LHCN-M2 (cell line): ENCODE results near the gene FEV. TPM values are rescaled to one million over a fixed set of nuclear protein-coding genes. Genes with fewer than 3 reads are reported as not detected.

Experiments
- DNase-seq: peaks from one replicate; pipeline ENCODE4 v3.0.0-alpha.2; 2012; ENCODE audit warnings: low read depth
- polyA plus RNA-seq: library from polyadenylated mRNA; unstranded; fragments of >200 nt; gene quantifications from one replicate; pipeline ENCODE4 v1.2.1, GENCODE V29; 2012; ENCODE audit warnings: missing spikeins
- total RNA-seq: library from RNA; depleted of rRNA; stranded (reverse); fragments of >200 nt; gene quantifications from 2 replicates; pipeline ENCODE4 v1.2.3, GENCODE V29; 2014; rRNA removed

FEV gene
- total RNA-seq = not detected in 2 replicates
- polyA plus RNA-seq = not detected

- no peak for DNase-seq
Observed at GRCh38 chr2:218985021-218985324, at the start of gene FEV. FEV (minus strand) TSS chr2:218985184; CDS start chr2:218985075, 109 bp downstream.

- DNase-seq = no peak
Observed at GRCh38 chr2:219032051-219032745, 47.2 kb upstream of the FEV start.

GRCh38 chr2:219031005-219031738 lies 46.2 kb upstream of the FEV start:
- DNase-seq = no peak

DNA sequence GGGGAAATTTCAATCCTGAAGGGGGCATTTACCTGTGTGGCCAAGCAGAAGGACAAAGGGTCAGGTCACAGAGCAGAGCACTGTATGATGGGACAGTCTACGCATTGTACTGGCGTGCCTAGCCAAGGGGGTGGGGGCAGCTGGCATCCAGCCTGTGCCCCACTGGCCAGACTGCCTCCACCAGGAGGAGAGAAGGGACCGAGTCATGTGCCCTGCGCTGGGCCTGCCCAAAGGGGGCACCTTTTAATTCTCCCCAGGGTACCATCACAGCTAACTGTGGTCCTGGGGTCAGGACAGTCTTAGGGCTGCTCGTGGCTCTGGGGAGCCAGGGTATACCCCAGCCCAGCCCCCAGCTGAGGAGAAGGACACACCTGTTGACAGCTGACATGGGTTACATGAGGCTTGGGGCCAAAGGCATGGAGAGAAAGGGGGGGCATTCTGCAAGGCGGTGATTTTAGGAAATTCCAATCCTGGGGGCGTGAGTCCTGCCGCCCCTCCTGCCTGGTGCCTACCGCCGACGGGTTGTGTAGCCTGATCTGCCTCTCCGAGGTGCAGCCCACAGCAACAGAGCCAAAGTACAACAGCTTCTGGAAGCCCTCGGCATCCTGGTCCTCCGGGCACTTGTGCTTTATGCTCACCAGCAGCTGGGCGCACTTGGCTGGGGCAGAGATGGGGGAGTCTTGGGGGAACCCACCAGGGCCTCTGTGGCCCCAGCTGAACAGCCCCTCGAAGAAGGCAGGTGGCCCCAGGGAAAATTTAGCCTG lies 45.4 kb upstream of the FEV start:
- DNase-seq = no peak

GRCh38 chr2:219029829-219030165 lies 44.8 kb upstream of the FEV start:
- peak; percentile 49 for DNase-seq

- no peak for DNase-seq
Observed at GRCh38 chr2:219028996-219029828, 44.2 kb upstream of the FEV start.

- no peak for DNase-seq
Observed at GRCh38 chr2:219028141-219028540, 43.2 kb upstream of the FEV start.

DNA sequence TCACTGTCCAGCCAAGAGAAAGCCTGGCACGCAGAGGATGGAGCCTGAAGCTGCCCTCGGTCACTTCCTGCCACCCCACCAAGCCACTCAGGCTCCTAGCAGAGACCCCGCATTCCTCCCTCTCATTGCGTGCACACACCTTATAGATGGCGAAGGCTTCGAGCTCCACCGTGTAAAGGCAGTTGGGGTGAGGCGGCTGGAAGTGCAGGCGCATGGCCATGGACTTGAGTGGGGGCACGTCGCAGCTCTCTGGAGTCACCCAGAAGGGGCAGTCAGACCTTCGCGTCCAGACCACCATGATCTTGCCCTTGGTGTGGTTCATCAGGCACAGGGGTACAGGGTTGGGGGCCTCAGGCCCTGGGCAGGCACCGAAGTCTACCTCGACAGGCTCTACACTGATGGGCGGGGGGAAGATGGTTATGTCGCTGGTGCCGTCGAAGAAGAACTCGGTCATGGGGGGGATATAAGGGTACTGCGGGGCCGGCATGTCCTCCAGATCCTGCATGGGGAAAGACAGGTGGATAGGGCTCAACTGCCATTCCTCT lies 42.6 kb upstream of the FEV start:
- no peak for DNase-seq

- DNase-seq = no peak
Observed at GRCh38 chr2:219026946-219027345, 42.0 kb upstream of the FEV start.

- DNase-seq = no peak
Observed at GRCh38 chr2:219025637-219026585, 40.9 kb upstream of the FEV start.

GRCh38 chr2:219024059-219024458 lies 39.1 kb upstream of the FEV start:
- no peak for DNase-seq

DNA sequence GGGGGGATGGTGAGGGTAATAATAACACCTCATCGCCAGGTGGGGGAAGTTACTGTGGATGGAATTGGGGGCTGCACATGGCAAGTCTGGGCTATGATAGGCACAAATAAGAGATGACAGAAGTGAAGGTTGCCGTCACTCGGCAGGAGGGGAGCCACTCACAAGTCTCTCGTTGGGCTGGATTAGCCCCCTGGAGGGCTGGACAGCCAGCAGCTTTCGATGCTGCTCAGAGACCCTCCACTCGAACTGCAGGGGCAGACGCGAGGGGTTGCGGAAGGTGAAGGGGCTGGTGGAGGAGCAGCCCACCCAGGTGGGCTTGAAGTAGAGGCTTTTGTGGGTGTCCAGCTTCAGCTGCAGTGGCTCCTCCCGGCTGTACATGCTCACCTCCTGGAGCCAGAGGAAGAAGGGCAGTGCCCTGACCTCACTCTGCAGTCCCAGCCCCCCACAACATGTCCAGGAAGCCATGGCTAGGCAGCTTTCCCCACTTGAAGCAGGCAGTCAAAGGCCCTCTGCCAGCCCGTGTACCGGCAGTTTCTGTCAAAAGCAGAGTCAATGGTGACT lies 38.1 kb upstream of the FEV start:
- DNase-seq = no peak

DNA sequence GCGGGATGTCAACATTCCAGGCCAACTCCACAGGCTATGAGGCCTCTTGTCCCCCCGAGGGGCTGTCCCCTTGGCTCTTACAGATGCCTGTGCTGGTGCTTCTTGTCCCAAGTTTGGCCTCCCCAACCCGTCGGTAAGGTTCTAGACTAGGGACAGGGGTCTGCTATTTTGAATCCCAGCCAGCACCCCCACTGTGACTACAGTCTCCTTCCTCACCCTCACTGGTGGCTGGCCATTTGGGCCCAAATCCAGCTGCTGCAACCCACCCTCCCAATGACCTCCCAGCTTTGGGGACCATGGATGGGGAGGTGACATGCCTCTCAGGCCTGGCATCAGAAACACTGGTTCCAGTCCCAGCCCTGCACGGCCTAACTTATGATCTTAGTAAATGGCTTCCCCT lies 37.6 kb upstream of the FEV start:
- no peak for DNase-seq

GRCh38 chr2:219022041-219022440 lies 37.1 kb upstream of the FEV start:
- no peak for DNase-seq

- DNase-seq = no peak
Observed at GRCh38 chr2:219021591-219021990, 36.6 kb upstream of the FEV start.

DNA sequence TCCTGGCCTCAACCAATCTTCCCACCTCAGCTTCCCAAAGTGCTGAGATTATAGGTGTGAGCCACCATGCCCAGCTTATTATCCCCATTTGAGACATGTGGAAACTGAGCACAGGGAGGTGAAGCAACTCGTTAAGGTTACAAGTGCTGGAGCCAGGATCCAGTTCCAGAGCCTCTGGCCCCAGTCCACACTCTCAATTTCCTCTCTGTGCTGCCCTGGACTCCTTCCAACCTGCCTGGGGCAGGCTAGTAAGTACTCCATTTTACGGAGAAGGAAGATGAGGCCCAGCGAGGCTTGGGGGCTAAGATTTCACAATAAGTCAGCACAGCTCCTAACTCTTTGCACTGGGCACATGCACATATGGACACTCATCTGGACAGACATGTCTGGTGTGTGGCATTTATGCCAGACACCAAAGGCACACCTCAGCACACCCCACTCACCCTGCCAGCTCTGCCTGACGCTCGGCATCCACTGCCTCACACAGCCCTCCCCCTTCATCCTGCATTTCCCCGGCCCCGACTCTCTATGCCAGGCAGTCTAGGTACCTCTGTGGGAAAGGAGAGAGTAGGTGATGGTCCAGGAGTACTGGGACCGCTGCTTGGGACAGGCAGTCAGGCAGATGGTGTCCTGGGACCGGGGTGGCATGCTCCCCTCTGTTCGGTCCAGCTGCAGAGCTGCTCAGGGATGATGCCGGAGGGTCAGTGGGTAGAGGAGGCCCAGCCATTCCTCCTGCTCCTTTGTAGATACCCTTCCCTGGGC lies 35.8 kb upstream of the FEV start:
- DNase-seq = no peak

GRCh38 chr2:219019436-219019835 lies 34.5 kb upstream of the FEV start:
- no peak for DNase-seq

- no peak for DNase-seq
Observed at GRCh38 chr2:219018726-219019125, 33.7 kb upstream of the FEV start.

DNA sequence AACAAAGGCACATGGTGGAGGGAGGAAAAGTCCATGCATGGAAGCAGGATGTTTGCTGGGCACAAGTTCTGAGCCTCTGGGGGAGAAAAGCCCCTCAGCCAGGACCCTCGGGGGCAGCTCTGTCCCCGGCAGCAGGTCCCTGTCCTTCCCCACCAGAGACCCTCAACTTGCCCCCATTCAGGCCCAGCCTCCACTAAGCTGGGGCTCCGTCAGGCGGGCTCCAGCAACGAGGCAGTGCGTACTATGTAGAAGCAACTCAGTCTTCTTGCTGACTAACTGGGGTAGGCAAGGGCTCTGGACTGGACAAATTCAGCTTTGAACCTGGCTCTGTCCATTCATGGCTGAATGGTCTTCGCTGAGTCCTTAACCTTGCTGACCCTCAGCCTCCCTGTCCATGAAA lies 33.3 kb upstream of the FEV start:
- no peak for DNase-seq
